Dendritic cell treated with granulocyte-macrophage colony-stimulating factor and Interleukin-4, amounts not matched to agents 40 ng/mL and 50 ng/mL, for 4 days (primary cell): Measurements from ENCODE around the gene NID1.
"Not testable (repeated sequence)": the region's sequence is repeated elsewhere in the genome, so short reads cannot be mapped to it uniquely, and the experiment has no call there.

Experiments
- H3K27ac Mint-ChIP-seq: one replicate; pipeline ENCODE4 v1.8.0; 2022; ENCODE audit warnings: mild to moderate bottlenecking, mixed read lengths
- H3K27me3 Mint-ChIP-seq: one replicate; pipeline ENCODE4 v1.8.0; 2022; ENCODE audit warnings: mild to moderate bottlenecking, mixed read lengths
- H3K36me3 Mint-ChIP-seq: one replicate; pipeline ENCODE4 v1.8.0; 2022; ENCODE audit warnings: low read depth, mixed read lengths
- H3K4me1 Mint-ChIP-seq: one replicate; pipeline ENCODE4 v1.8.0; 2022; ENCODE audit warnings: low read depth, mixed read lengths
- H3K4me3 Mint-ChIP-seq: one replicate; pipeline ENCODE4 v1.8.0; 2022; ENCODE audit warnings: mild to moderate bottlenecking, moderate library complexity, mixed read lengths
- H3K9me3 Mint-ChIP-seq: one replicate; pipeline ENCODE4 v1.8.0; 2022; ENCODE audit warnings: mixed read lengths
- intact Hi-C: fragments of 100-400 bp; cut with micrococcal nuclease; formaldehyde crosslinking; loops from one replicate; pipeline ENCODE4 v1.15.0; 2022

Gene NID1

DNA sequence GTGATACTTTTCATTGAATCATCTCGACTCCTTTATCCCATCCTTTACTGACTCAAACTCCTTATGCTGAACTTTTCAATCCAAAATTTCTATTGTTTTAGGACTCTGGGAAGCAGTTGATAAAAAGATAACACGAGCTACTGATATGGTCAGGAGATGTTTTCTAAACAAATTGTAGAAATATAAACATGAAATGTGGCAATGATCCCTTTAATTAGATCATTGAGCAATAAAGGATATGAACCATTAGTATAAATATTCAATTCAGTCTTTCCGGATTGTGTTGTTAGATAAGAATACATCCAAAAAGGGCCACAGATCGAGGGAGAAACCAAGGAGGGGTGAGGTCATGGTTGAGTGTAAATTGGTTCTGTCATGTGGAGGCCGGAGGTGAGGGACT is 88.4 kb downstream of the NID1 start:
- H3K4me1 Mint-ChIP-seq: peaks cover 57% of the 10 kb centered on the region
- no peaks in the 10 kb centered on the region for H3K9me3 Mint-ChIP-seq
- H3K27ac Mint-ChIP-seq: no peak overlapping the region
- H3K27me3 Mint-ChIP-seq: no peaks in the 10 kb centered on the region
- intact Hi-C loops: loop anchor here (10.0 kb wide), 1 partner anchor 142 kb away; no protein-coding TSS in a partner anchor
- no peaks in the 10 kb centered on the region for H3K36me3 Mint-ChIP-seq
- H3K4me3 Mint-ChIP-seq: no peak overlapping the region

DNA sequence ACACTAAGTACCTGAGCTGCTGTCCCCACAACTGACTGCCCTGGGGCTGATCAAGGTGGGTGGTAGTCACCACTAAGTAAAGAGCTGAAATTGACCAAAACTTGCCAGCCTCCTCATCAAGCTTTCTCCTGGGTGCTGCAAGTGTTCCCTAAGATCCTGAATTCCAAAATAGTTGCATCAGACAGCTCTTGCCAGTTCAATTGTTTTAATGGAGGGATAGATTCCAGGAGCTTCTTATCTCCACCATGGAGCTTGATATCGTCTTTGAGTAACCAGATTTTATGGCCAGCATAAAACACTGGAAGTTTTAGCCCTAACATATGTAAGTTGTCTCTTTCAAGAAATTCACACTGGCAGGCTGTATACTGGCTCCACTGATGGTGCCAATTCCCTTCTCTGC is 90.3 kb downstream of the NID1 start:
- no peak overlapping the region for H3K27ac Mint-ChIP-seq
- intact Hi-C loops: loop anchor here (5.0 to 10.0 kb wide), 3 partner anchors 37 to 467 kb away; no protein-coding TSS in a partner anchor
- H3K27me3 Mint-ChIP-seq: no peaks in the 10 kb centered on the region
- peaks cover 44% of the 10 kb centered on the region for H3K4me1 Mint-ChIP-seq
- H3K9me3 Mint-ChIP-seq: no peaks in the 10 kb centered on the region
- H3K4me3 Mint-ChIP-seq: no peak overlapping the region
- H3K36me3 Mint-ChIP-seq: no peaks in the 10 kb centered on the region

DNA sequence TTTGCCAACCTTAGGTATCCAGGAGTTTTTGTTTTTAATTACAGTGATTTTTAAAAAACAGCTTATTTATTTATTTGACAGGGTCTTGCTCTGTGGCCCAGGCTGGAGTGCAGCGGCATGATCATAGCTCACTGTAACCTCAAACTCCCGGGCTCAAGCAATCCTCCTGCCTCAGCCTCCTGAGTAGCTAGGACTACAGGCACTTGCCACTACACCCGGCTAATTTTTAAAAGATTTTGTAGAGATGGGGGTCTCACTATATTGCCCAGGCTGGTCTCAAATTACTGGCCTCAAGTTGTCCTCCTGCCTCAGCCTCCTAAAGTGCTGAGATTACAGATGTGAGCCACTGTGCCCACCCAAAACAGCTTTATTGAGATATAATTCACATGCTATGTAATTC is 92.2 kb downstream of the NID1 start:
- H3K27ac Mint-ChIP-seq: peak overlapping the region; percentile 99
- peaks cover 34% of the 10 kb centered on the region for H3K4me1 Mint-ChIP-seq
- intact Hi-C loops: loop anchor here (5.0 to 10.0 kb wide), 3 partner anchors 35 to 465 kb away; no protein-coding TSS in a partner anchor
- H3K9me3 Mint-ChIP-seq, H3K27me3 Mint-ChIP-seq, H3K36me3 Mint-ChIP-seq: not testable (repeated sequence)
- peak overlapping the region; percentile 71 for H3K4me3 Mint-ChIP-seq

GRCh38 chr1:235972311-235972689 is 92.6 kb downstream of the NID1 start:
- Mint-ChIP-seq H3K27me3 (no peaks in the 10 kb centered on the region), H3K9me3 (no peaks in the 10 kb centered on the region), H3K4me1 (peaks cover 34% of the 10 kb centered on the region), H3K4me3 (peak overlapping the region; percentile 71), H3K36me3 (no peaks in the 10 kb centered on the region), H3K27ac (peak overlapping the region; percentile 99)
- intact Hi-C loops: loop anchor here (5.0 to 10.0 kb wide), 3 partner anchors 35 to 465 kb away; no protein-coding TSS in a partner anchor

DNA sequence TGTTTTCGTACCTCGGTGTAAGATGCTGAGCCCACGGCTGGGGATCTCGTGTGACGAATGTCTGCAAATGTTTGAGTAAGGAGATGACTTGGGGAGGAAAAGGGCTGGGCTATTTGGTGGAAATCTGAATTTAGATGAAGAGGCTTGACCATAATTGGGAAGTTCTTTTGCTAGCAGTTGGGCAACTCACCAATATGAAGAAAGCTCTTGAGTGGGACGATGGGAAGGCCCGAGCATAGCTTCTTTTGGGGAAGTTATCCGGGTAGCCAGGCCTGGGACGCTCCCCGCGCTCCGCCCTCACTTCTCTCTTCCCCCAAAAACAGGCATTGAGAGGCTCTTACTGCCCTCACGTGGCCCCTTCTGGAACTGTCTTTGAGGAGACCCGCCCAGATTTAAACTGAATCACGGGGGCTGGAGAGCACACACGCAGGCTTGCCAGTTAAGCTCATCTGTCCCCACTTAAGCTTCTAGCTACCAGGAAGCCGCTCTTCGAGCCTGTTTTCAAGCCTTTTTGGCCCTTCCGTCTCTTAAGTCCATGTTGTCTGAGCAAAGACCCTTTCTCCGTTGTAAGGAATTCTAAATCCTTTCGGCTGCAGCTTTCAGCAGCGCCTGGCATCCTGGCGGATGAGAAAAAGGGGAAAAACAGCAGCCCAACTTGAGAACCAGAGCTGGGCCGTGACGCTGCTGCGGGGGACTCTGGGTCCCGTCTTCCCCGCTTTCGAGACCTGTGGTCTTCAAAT is 93.1 kb downstream of the NID1 start:
- H3K27ac Mint-ChIP-seq: peak overlapping the region; percentile 99
- H3K4me1 Mint-ChIP-seq: peaks cover 32% of the 10 kb centered on the region
- intact Hi-C loops: loop anchor here (1.0 to 10.0 kb wide), 4 partner anchors 34 to 464 kb away; partner anchors contain the start of gene LYST
- H3K4me3 Mint-ChIP-seq: peak overlapping the region; percentile 71
- H3K9me3 Mint-ChIP-seq: no peaks in the 10 kb centered on the region
- H3K27me3 Mint-ChIP-seq: no peaks in the 10 kb centered on the region
- H3K36me3 Mint-ChIP-seq: no peaks in the 10 kb centered on the region

GRCh38 chr1:235971020-235971419 is 93.9 kb downstream of the NID1 start:
- H3K27ac Mint-ChIP-seq: peak overlapping the region; percentile 99
- peaks cover 24% of the 10 kb centered on the region for H3K4me1 Mint-ChIP-seq
- H3K9me3 Mint-ChIP-seq: peaks cover 5% of the 10 kb centered on the region
- intact Hi-C loops: loop anchor here (1.0 to 10.0 kb wide), 4 partner anchors 34 to 464 kb away; partner anchors contain the start of gene LYST
- H3K4me3 Mint-ChIP-seq: peak overlapping the region; percentile 71
- H3K27me3 Mint-ChIP-seq: peaks cover 2% of the 10 kb centered on the region
- H3K36me3 Mint-ChIP-seq: no peaks in the 10 kb centered on the region

DNA sequence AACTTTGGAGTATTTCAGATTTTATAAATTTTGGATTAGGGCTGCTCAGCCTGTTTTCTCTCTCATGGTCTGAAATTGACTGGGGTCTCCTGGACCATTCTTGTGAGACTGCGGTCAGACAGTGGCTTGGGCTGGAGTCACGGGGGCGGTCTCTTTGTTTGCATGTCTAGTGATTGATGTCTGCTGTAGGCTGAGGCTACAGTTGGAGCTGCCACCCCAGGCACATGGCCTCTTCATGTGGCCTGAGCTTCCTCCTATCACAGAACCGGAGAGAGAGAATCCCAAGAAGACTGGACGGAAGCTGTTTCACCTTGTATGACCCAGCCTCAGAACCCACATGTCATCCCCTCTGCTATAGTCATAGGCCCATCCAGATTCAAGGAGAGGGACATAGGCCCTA is 96.1 kb downstream of the NID1 start:
- Mint-ChIP-seq H3K27ac (no peak overlapping the region), H3K9me3 (peaks cover 8% of the 10 kb centered on the region), H3K4me3 (no peak overlapping the region), H3K27me3 (peaks cover 5% of the 10 kb centered on the region), H3K4me1 (peaks cover 29% of the 10 kb centered on the region), H3K36me3 (no peaks in the 10 kb centered on the region)
- intact Hi-C loops: no loop called here

- peaks cover 21% of the 10 kb centered on the region for H3K4me1 Mint-ChIP-seq
- H3K27ac Mint-ChIP-seq, H3K9me3 Mint-ChIP-seq, H3K4me3 Mint-ChIP-seq, intact Hi-C loops, H3K36me3 Mint-ChIP-seq: not testable (repeated sequence)
- H3K27me3 Mint-ChIP-seq: peaks cover 12% of the 10 kb centered on the region
Observed at GRCh38 chr1:235966134-235966533, 98.8 kb downstream of the NID1 start.

DNA sequence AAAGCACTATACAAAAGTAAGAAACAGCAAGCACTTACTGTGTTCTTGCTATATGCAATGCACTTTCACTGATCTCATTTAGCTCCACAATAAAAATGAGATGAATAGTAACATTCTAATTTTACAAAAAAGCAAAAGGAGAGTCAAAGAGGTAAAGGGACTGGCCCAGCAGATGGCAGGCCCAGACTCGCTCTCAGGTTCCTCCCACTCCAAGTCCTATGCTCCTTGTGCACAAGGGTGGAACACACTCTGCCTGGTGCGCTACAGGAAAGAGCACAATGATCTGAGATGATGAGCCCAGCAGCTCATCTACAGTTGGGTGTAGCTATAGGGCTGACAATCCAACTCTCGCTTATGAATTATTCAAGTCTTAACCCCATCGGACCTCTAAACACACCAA is 104.1 kb downstream of the NID1 start:
- peaks cover under 1% of the 10 kb centered on the region for H3K9me3 Mint-ChIP-seq
- H3K4me1 Mint-ChIP-seq: peaks cover 45% of the 10 kb centered on the region
- intact Hi-C loops: no loop called here
- H3K4me3 Mint-ChIP-seq: no peak overlapping the region
- H3K27ac Mint-ChIP-seq: no peak overlapping the region
- H3K36me3 Mint-ChIP-seq: no peaks in the 10 kb centered on the region
- H3K27me3 Mint-ChIP-seq: peaks cover 10% of the 10 kb centered on the region

DNA sequence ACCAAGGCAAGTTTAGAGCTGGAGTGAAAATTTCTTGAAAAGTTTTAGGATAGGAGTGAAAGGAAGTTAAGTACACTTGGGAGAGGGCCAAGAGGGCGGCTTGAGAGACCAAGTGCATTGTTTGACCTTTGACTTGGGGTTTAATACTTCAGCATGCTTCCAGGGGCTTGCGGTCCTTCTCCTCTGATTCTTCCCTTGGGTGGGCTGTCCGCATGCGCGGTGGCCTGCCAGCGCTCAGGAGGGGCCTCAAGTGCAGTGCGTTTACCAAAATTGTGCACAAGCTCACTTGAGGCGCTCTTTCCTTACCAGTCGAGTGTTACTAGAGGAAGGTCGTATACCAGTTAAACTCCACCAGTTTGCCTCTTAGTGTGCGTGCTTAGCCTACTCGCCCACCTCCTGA is 106.9 kb downstream of the NID1 start:
- H3K4me3 Mint-ChIP-seq: no peak overlapping the region
- H3K4me1 Mint-ChIP-seq: peaks cover 64% of the 10 kb centered on the region
- H3K27me3 Mint-ChIP-seq: peaks cover 8% of the 10 kb centered on the region
- intact Hi-C loops: loop anchor here (5.0 kb wide), 1 partner anchor 36 kb away; no protein-coding TSS in a partner anchor
- H3K36me3 Mint-ChIP-seq: no peaks in the 10 kb centered on the region
- no peak overlapping the region for H3K27ac Mint-ChIP-seq
- no peaks in the 10 kb centered on the region for H3K9me3 Mint-ChIP-seq

- Mint-ChIP-seq H3K27ac (no peak overlapping the region), H3K27me3 (no peaks in the 10 kb centered on the region), H3K9me3 (no peaks in the 10 kb centered on the region), H3K36me3 (no peaks in the 10 kb centered on the region), H3K4me1 (peaks cover 70% of the 10 kb centered on the region), H3K4me3 (no peak overlapping the region)
- intact Hi-C loops: loop anchor here (5.0 kb wide), 1 partner anchor 33 kb away; no protein-coding TSS in a partner anchor
Observed at GRCh38 chr1:235955777-235956176, 109.1 kb downstream of the NID1 start.

DNA sequence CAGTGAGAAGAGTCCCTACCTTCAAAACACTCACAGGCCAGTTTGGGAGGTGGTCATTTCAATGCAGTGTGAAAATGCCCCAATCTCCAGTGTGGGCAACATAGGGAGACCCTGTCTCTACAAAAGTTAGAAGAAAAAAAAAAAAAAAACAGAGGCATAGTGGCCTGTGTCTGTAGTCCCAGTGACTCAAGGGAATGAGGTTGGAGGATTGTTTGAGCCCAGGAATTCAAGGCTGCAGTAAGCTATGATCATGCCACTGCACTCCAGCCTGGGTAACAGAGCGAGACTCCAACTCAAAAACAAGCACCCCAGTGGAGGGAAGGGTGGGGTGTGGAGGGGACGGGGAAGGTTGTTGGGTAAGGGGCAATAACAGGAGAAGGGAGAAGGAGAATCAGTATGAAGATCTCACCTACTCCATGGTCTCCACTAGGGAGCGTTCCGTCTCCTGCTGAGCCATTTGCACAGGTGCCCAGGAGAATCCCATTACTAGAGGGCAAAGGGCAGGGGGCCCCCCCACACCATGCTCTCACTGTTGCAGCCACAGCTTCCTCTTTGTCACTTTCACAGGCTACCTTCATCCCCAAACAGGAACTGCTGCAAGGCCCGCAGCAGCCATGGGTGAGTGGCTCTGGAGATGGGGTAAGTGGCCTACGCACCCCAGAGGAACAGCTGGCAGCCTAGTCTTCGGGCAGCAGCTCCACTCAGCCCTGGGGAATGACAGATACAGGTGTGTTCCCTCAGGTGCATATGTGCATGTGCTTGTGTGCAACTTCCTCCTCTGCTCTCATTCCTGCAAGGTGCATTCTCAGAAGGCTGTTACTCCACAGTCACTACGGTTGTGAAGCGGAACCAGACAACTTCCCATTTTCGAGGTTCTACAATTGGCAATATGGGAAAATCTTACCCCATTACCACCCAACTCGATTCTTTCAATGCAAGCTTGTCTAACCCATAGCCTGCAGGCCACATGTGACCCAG is 110.3 kb downstream of the NID1 start:
- Mint-ChIP-seq H3K4me1 (peaks cover 69% of the 10 kb centered on the region), H3K36me3 (no peaks in the 10 kb centered on the region), H3K9me3 (no peaks in the 10 kb centered on the region), H3K4me3 (no peak overlapping the region), H3K27me3 (peaks cover 2% of the 10 kb centered on the region), H3K27ac (peak overlapping the region; percentile 67)
- intact Hi-C loops: loop anchor here (5.0 kb wide), 1 partner anchor 32 kb away; no protein-coding TSS in a partner anchor

DNA sequence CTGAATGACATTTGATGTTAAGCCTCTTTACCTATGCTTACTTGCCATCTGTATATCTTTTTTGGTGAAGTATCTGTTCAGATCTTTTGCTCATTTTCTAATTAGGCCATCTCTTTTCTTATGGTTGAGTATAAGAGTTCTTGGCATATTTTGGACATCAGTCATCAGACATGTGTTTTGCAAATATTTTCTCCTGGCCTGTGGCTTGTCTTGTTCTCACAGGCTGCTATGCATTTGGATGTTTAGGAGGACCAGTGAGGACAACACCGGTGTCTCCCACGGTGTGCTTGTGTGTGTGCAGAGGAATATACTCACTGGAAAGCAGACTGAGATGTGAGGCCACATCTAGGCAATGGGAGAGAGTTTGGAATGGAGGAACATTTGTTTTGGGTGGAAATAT is 111.1 kb downstream of the NID1 start:
- Mint-ChIP-seq H3K27me3 (peaks cover 2% of the 10 kb centered on the region), H3K4me3 (no peak overlapping the region), H3K36me3 (no peaks in the 10 kb centered on the region), H3K27ac (no peak overlapping the region), H3K9me3 (no peaks in the 10 kb centered on the region), H3K4me1 (peaks cover 75% of the 10 kb centered on the region)
- intact Hi-C loops: no loop called here
